Skin epidermis (tissue), 12 donors: Measurements from ENCODE around the gene SUGCT.
"Not testable (repeated sequence)": the region's sequence is repeated elsewhere in the genome, so short reads cannot be mapped to it uniquely, and the experiment has no call there.

Experiments
- H3K27ac ChIP-seq, 21 experiments: fragments of 200-600 bp; sonication (generic) in 11 of 21; one replicate each; pipeline ENCODE4 v1.5.0; 2020; ENCODE audit warnings: mild to moderate bottlenecking in 3 of 21, inconsistent platforms in 2 of 21, moderate library complexity in 2 of 21
- H3K4me3 ChIP-seq, 7 experiments: fragments of 200-600 bp; sonication (generic) in 2 of 7; one replicate each; pipeline ENCODE4 v1.5.0; 2020; ENCODE audit warnings: inconsistent platforms in 2 of 7, mild to moderate bottlenecking in 2 of 7, moderate library complexity in 1 of 7

The SUGCT gene

GRCh38 chr7:40134428-40135316, at the start of gene SUGCT, which contains the start of gene MPLKIP:
Gene SUGCT (plus strand): TSS chr7:40135005.
Gene MPLKIP (minus strand): TSS chr7:40134622. CDS start chr7:40134567, 55 bp downstream.
- H3K27ac ChIP-seq: peak within 1 kb of the TSS; percentile 78 to 97 (median 91)
- H3K4me3 ChIP-seq: peak within 1 kb of the TSS; percentile 73 to 99 (median 96)

- H3K4me3 ChIP-seq: no peak overlapping the region
- no peak overlapping the region for H3K27ac ChIP-seq
These were observed 42.6 kb upstream of the SUGCT start for GRCh38 chr7:40092182-40092581.

- H3K27ac ChIP-seq: no peak overlapping the region
These were observed 41.0 kb upstream of the SUGCT start for GRCh38 chr7:40093631-40094350.

DNA sequence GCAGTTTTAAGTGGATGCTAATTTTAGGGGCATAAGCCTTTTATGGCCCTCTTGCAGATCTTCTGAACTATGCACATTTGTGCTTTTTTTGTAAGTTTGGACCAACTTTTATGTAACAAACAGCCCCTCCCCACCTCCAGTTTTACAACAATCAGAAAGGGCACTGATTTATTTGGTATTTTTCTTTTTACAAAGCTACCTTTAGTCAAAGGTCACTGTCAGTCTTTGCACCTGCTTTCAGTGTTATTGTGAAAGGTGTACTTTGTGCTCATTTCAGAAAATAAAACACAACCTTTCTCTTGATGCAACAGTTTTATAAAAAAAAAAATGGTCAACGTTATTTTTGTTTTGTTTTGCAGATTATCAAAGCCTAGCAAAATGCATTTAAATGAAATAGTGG, 39.6 kb upstream of the SUGCT start:
- no peak overlapping the region for H3K4me3 ChIP-seq

More at GRCh38 chr7:40093631-40094350, 41.0 kb upstream of the SUGCT start:
- no peak overlapping the region for H3K4me3 ChIP-seq

DNA sequence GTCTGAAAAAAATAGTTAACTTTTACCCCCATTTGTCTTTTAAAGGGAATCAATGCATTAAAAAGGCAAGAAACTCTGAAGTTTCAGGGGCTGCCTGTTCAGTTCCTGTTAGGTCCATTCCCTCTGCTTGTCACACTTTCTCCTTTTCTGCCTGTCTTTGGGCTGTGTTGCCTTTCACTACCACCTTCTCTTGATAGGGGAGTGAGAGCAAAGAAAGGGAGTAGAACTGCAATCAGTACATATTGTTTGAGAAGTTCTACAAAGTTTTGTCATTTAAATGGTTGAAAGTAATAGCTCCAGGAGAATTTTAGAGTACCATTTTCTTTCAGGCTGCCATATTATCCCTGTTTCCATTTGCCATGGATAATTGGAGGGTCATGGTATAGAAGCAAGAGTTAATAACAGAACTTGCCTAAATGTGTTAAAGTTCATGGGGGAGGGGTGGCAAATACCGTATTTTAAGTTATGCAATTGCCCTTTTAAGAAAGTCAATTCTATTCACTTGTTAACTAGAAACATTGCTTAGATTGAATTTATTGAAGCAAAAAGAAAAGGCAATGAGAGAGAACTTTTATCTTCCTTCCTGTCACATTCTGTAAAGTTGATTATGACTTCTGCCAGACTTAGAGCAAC, 39.0 kb upstream of the SUGCT start:
- Histone ChIP-seq H3K4me3 (no peak overlapping the region), H3K27ac (no peak overlapping the region)

More for the DNA sequence above, 39.6 kb upstream of the SUGCT start:
- H3K27ac ChIP-seq: no peak overlapping the region

DNA sequence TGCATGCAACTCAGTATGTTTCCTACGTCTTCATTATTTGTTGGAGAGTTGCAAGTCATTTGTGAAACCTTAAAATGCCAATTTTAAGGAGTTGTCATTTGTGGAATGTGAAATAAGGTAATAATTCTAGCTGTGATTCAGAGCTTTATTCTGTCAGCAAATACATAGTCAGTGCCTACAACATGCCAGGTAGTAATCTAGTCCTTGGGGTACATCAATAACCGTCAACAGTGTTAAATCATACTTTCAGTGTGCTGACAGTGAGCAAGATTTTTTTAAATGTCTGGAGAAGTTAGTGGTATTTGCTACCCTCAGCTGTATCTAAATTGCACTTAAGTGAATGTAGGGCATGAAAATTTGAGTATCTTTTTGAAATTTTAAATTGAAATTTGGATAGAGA, 37.1 kb upstream of the SUGCT start:
- Histone ChIP-seq H3K27ac (no peak overlapping the region), H3K4me3 (no peak overlapping the region)

DNA sequence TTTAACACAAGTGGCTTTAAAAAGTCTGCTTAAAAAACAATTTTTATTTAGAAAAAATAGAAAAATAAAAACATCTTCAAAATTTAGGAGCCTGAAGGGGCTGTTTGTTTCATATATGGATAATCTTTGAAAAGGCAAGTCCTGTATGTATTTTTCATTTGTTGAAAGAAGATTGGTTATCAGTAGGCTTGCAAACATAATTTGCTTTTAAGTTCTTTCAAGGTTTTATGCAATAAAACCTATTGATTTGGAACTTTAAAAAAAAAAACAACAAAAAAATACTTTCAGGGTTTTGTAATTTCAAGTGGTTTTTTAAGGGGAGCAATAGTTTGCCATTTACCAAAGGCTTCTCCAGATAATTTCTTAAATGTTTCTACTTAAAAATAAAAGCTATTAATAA, 36.0 kb upstream of the SUGCT start:
- Histone ChIP-seq H3K4me3 (no peak overlapping the region), H3K27ac (no peak overlapping the region)

DNA sequence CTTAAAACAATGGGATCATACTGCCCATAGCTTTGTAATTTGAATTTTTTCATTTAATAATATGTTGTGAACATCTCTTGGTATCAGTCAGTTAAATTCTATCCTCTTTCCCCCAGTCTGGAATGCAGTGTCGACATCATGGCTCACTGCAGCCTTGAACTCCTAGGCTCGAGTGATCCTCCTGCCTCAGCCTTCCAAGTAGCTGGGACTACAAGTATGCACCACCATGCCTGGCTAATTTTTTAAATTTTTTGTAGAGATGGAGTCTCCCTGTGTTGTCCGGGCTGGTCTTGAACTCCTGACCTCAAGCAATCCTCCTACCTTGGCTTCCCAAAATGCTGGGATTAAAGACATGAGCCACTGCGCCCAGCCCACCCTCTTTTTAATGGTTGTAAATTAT, 35.0 kb upstream of the SUGCT start:
- Histone ChIP-seq H3K4me3 (no peak overlapping the region), H3K27ac (no peak overlapping the region)

DNA sequence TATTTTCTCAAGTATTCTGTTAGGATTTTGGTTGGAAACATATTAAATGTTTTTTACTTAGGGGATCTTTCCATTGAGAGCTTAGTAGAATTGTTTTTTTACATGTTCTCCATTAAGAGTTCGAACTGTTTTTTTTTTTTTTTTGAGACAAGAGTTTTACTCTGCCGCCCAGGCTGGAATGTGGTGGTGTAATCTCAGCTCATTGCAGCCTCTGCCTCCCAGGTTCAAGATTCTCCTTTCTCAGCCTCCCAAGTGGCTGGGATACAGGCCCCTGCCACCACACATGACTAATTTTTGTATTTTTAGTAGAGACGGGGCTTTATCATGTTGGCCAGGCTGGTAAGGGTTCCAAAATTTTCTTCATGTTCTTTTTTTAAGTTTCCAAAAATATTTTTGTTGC, 33.6 kb upstream of the SUGCT start:
- Histone ChIP-seq H3K4me3 (no peak overlapping the region), H3K27ac (no peak overlapping the region)

DNA sequence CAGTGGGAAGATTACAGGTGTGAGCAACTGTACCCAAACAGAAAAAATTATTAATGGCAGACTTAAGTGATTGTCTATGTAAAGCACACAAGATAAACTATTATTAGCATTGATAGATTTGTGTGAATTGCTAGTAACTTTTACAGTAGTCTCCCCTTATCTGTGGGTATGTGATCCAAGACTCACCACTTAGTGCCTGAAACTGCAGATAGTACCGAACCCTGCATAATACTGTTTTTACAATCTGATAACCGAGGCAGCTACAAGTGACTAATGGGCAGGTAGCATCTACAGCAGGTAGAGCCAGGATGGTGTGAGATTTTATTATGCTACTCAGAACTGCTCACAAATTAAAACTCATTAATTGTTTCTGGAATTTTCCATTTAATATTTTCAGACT, 31.9 kb upstream of the SUGCT start:
- no peak overlapping the region for H3K4me3 ChIP-seq
- H3K27ac ChIP-seq: no peak overlapping the region

GRCh38 chr7:40105879-40106473, 28.8 kb upstream of the SUGCT start:
- Histone ChIP-seq H3K27ac (no peak overlapping the region), H3K4me3 (no peak overlapping the region)

DNA sequence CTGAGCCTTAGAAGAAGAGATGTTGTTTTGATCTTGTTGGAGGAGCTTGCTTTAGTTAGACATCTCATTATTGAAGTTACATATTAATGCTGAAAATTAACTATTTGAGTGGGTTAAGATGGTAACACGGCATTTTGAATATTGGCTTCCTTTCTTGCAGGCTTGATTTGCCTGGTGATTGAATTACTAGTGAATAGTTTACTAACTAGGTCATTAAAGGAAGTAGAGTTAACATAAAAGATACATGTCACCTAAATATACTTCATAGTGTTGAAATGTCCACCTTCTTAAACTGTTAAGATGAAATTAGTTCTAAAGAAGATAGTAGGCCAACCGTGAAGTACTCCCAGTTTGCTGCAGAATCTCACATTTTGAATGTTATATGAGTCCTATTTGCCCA, 18.9 kb upstream of the SUGCT start:
- Histone ChIP-seq H3K27ac (no peak overlapping the region), H3K4me3 (no peak overlapping the region)

DNA sequence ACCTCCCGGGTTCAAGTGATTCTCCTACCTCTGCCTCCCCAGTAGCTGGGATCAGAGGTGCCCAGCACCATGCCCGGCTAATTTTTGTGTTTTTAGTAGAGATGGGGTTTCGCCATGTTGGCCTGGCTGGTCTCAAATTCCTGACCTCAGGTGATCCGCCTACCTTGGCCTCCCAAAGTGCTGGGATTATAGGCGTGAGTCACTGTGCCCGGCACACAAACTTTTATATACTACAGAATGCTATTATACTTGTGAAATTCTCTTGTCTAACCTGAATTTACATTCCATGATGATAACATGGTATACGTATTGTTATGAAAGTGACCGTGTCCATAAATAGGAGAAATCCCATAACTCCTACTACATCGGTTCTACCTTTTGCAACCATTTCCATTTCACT, 17.6 kb upstream of the SUGCT start:
- not testable (repeated sequence) for H3K4me3 ChIP-seq, H3K27ac ChIP-seq

GRCh38 chr7:40118201-40118600, 16.6 kb upstream of the SUGCT start:
- H3K4me3 ChIP-seq, H3K27ac ChIP-seq: not testable (repeated sequence)

GRCh38 chr7:40120020-40120419, 14.8 kb upstream of the SUGCT start:
- Histone ChIP-seq H3K27ac (no peak overlapping the region), H3K4me3 (no peak overlapping the region)

GRCh38 chr7:40122100-40122939, 12.5 kb upstream of the SUGCT start:
- H3K27ac ChIP-seq, H3K4me3 ChIP-seq: not testable (repeated sequence)

DNA sequence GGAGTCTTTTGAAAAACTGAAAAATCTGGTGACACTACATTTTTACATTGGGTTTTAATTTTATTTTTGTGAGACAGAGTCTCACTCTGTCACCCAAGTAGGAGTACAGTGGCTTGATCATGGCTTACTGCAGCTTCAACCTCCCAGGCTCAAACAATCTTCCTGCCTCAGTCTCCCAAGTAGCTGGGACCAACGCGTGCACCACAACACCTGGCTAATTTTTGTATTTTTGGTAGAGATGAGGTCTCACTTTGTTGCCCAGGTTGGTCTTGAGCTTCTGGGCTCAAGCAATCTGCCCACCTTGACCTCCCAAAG, 11.9 kb upstream of the SUGCT start:
- H3K4me3 ChIP-seq: no peak overlapping the region

DNA sequence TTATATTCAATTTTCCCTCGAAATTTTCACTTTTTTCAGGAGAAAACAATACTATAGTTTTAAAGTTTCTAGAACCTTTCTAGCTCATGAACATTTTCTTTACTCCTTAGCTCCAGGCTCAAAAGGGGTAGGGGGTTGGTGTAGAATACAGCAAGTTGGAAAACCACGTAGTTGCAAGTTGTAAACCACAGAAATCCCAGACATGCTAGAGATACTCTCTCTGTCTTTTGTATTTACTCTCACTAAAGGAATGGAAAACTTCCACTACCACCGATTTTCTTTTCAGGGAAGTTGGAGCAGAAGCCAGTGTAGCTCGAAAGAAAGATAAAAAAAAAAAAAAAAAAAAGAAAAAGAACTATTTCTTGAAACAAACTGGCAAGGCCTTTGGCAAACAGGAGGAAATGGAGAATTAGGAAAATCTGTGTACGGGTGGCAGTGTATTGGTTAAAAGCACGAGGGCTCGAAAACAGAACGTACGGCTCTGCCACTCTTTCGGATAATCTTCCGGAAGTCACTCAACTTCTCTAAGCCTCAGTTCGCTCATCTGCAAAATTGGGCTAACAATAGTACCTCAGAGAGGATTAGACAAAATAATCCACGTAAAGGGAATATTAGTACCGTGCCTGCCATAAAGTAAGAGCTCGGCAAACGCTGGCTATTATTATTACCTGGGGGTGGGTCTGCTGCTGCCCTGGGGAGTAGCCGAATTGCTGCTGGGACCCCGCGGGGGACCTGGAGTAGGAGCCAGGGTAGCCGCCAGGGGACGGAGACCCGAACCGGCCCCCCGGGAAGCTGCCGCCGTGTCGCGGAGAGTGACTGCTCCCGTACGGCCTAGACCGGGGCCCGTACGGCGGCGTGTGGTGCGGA, 1.0 kb upstream of the SUGCT start:
- H3K4me3 ChIP-seq: peak overlapping the region; percentile 73 to 99 (median 96)
- peak overlapping the region; percentile 78 to 97 (median 91) for H3K27ac ChIP-seq

More for the DNA sequence above, 11.9 kb upstream of the SUGCT start:
- no peak overlapping the region for H3K27ac ChIP-seq

- H3K27ac ChIP-seq: peak overlapping the region in 20 of 21 experiments; percentile 78 to 97 (median 92)
- H3K4me3 ChIP-seq: peak overlapping the region; percentile 73 to 99 (median 96)
These were observed 459 bp downstream of the SUGCT start for GRCh38 chr7:40135317-40135610.
